H9 (cell line): Measurements from ENCODE around the gene HLA-DRB1. TPM values are rescaled to one million over a fixed set of nuclear protein-coding genes. Genes with fewer than 3 reads are reported as not detected.
"Not testable (repeated sequence)": the region's sequence is repeated elsewhere in the genome, so short reads cannot be mapped to it uniquely, and the experiment has no call there.

Experiments used
- DNase-seq: peaks from one replicate; pipeline ENCODE4 v3.0.0-alpha.2; 2017
- H2AFZ ChIP-seq: one replicate; pipeline ENCODE4 v1.6.1; 2013; ENCODE audit warnings: mild to moderate bottlenecking, low read length, control low read depth, moderate library complexity
- H2AK5ac ChIP-seq: 2 replicates; pipeline ENCODE4 v1.6.1; 2013; ENCODE audit warnings: low read length, control low read depth, mixed read lengths; ENCODE audit not compliant: insufficient read length
- H2BK120ac ChIP-seq: one replicate; pipeline ENCODE4 v1.6.1; 2013; ENCODE audit warnings: low read depth, mild to moderate bottlenecking, low read length, control low read depth, inconsistent platforms; ENCODE audit not compliant: poor library complexity, severe bottlenecking
- H2BK12ac ChIP-seq: 2 replicates; pipeline ENCODE4 v1.6.1; 2013; ENCODE audit warnings: low read length, control low read depth, mixed read lengths, low read depth; ENCODE audit not compliant: insufficient read length
- H2BK15ac ChIP-seq: 2 replicates; pipeline ENCODE4 v1.6.1; 2013; ENCODE audit warnings: low read depth, low read length, control low read depth
- H2BK20ac ChIP-seq: one replicate; pipeline ENCODE4 v1.6.1; 2013; ENCODE audit warnings: low read depth, mild to moderate bottlenecking, low read length, control low read depth, inconsistent platforms; ENCODE audit not compliant: poor library complexity, severe bottlenecking
- H2BK5ac ChIP-seq: 2 replicates; pipeline ENCODE4 v1.6.1; 2013; ENCODE audit warnings: low read length, control low read depth, mixed read lengths; ENCODE audit not compliant: insufficient read length
- H3K14ac ChIP-seq: 2 replicates; pipeline ENCODE4 v1.6.1; 2013; ENCODE audit warnings: low read length, control low read depth; ENCODE audit not compliant: insufficient read depth
- H3K18ac ChIP-seq: 2 replicates; pipeline ENCODE4 v1.6.1; 2013; ENCODE audit warnings: low read depth, mild to moderate bottlenecking, mixed read lengths, low read length, control low read depth; ENCODE audit not compliant: insufficient read length
- H3K23ac ChIP-seq: 2 replicates; pipeline ENCODE4 v1.6.1; 2013; ENCODE audit warnings: low read length, control low read depth, mixed read lengths, low read depth; ENCODE audit not compliant: insufficient read length
- H3K23me2 ChIP-seq: 2 replicates; pipeline ENCODE4 v1.6.1; 2013; ENCODE audit warnings: low read depth, mild to moderate bottlenecking, mixed read lengths, low read length, control low read depth; ENCODE audit not compliant: insufficient read length, poor library complexity, severe bottlenecking
- H3K27ac ChIP-seq: 2 replicates; pipeline ENCODE4 v1.5.1; 2013; ENCODE audit warnings: low read length, control low read depth, mixed read lengths, low read depth; ENCODE audit not compliant: insufficient read length
- H3K27me3 ChIP-seq: 2 replicates; pipeline ENCODE4 v1.6.1; 2013; ENCODE audit warnings: low read length, control low read depth, inconsistent platforms; ENCODE audit not compliant: insufficient read depth
- H3K4ac ChIP-seq: 2 replicates; pipeline ENCODE4 v1.6.1; 2013; ENCODE audit warnings: low read depth, mild to moderate bottlenecking, control low read depth, inconsistent platforms, low read length, moderate library complexity
- H3K4me1 ChIP-seq: 2 replicates; pipeline ENCODE4 v1.6.1; 2013; ENCODE audit warnings: low read length, control low read depth, inconsistent platforms; ENCODE audit not compliant: insufficient read depth
- H3K4me2 ChIP-seq: 2 replicates; pipeline ENCODE4 v1.6.1; 2013; ENCODE audit warnings: low read length, control low read depth, mixed read lengths; ENCODE audit not compliant: insufficient read length, insufficient read depth
- H3K56ac ChIP-seq: 2 replicates; pipeline ENCODE4 v1.6.1; 2013; ENCODE audit warnings: low read depth, mild to moderate bottlenecking, mixed read lengths, low read length, control low read depth; ENCODE audit not compliant: insufficient read length
- H3K79me1 ChIP-seq: 2 replicates; pipeline ENCODE4 v1.6.1; 2013; ENCODE audit warnings: low read depth, mild to moderate bottlenecking, moderate library complexity, low read length, control low read depth, inconsistent platforms; ENCODE audit not compliant: insufficient read depth, poor library complexity, severe bottlenecking
- H3K79me2 ChIP-seq: 2 replicates; pipeline ENCODE4 v1.6.1; 2013; ENCODE audit warnings: low read length, control low read depth, inconsistent platforms; ENCODE audit not compliant: insufficient read depth
- H3K9ac ChIP-seq: 2 replicates; pipeline ENCODE4 v1.6.1; 2013; ENCODE audit warnings: low read length, control low read depth, mixed read lengths; ENCODE audit not compliant: insufficient read length; ENCODE audit errors: extremely low read depth
- H3K9me3 ChIP-seq: one replicate; pipeline ENCODE4 v1.6.1; 2013; ENCODE audit warnings: low read depth, low read length, inconsistent platforms; ENCODE audit not compliant: control insufficient read depth
- H3T11ph ChIP-seq: one replicate; pipeline ENCODE4 v1.6.1; 2013; ENCODE audit warnings: mild to moderate bottlenecking, low read length, control low read depth, inconsistent platforms
- H4K20me1 ChIP-seq: one replicate; pipeline ENCODE4 v1.6.1; 2013; ENCODE audit not compliant: control insufficient read depth, insufficient read length, insufficient read depth
- H4K5ac ChIP-seq: 2 replicates; pipeline ENCODE4 v1.6.1; 2013; ENCODE audit warnings: low read depth, mild to moderate bottlenecking, mixed read lengths, low read length, control low read depth; ENCODE audit not compliant: insufficient read length
- H4K8ac ChIP-seq: replicated peaks from 2 replicates; pipeline ENCODE4 v1.6.1; 2013; ENCODE audit warnings: low read length, control low read depth, mixed read lengths, low read depth; ENCODE audit not compliant: insufficient read length
- H4K91ac ChIP-seq: 2 replicates; pipeline ENCODE4 v1.6.1; 2013; ENCODE audit warnings: low read depth, mild to moderate bottlenecking, moderate library complexity, mixed read lengths, low read length, control low read depth; ENCODE audit not compliant: insufficient read length
- H3K27ac Mint-ChIP-seq, 3 experiments: 2 replicates in 2 of 3; 3 replicates in 1 of 3; pipeline ENCODE4 v1.8.0; 2020 to 2021; ENCODE audit warnings: mixed read lengths in 3 of 3, mild to moderate bottlenecking in 1 of 3, moderate library complexity in 1 of 3
- H3K27me3 Mint-ChIP-seq: 2 replicates; pipeline ENCODE4 v1.8.0; 2021; ENCODE audit warnings: low read depth, mild to moderate bottlenecking, moderate library complexity, mixed read lengths
- H3K36me3 Mint-ChIP-seq, 3 experiments: 2 replicates in 2 of 3; 3 replicates in 1 of 3; pipeline ENCODE4 v1.8.0; 2020 to 2021; ENCODE audit warnings: low read depth in 3 of 3, mixed read lengths in 3 of 3; ENCODE audit not compliant: insufficient read depth in 1 of 3
- H3K4me1 Mint-ChIP-seq, 2 experiments: 2 replicates each; pipeline ENCODE4 v1.8.0; 2020; ENCODE audit warnings: mixed read lengths in 2 of 2
- H3K4me3 Mint-ChIP-seq, 2 experiments: 2 replicates in 1 of 2; 3 replicates in 1 of 2; pipeline ENCODE4 v1.8.0; 2020 to 2021; ENCODE audit warnings: mild to moderate bottlenecking in 2 of 2, mixed read lengths in 2 of 2, moderate library complexity in 1 of 2
- H3K9me3 Mint-ChIP-seq, 2 experiments: 2 replicates in 1 of 2; 3 replicates in 1 of 2; pipeline ENCODE4 v1.8.0; 2020; ENCODE audit warnings: mild to moderate bottlenecking in 2 of 2, mixed read lengths in 2 of 2, moderate library complexity in 1 of 2
- CTCF ChIP-seq: fragments of 200-600 bp; sonication (generic); conservative IDR thresholded peaks from 3 replicates; pipeline ENCODE4 v1.8.0; 2021; ENCODE audit warnings: antibody characterized with exemption, mild to moderate bottlenecking
- WGBS: extraction: QIAGEN DNeasy Blood & Tissue Kit; methylation state at CpG from one replicate; pipeline ENCODE4 v1.1.7; 2013; ENCODE audit warnings: missing lambda C conversion rate, low lambda C conversion rate, mixed read lengths; ENCODE audit not compliant: insufficient read length; ENCODE audit errors: extremely low coverage; 5-methylcytosine and 5-hydroxymethylcytosine counted together
- total RNA-seq: library from RNA; stranded (reverse); gene quantifications from 2 replicates; pipeline ENCODE4 v1.2.1, GENCODE V29; 2021

HLA-DRB1 gene
- total RNA-seq, 1 experiment from 2014 or later: 25.9 TPM

- no peak overlapping the region for H3K4ac ChIP-seq
- H2AK5ac ChIP-seq: no peak overlapping the region
- Mint-ChIP-seq H3K27me3 (peaks cover under 1% of the 10 kb centered on the region; the same call in 1 of the 2 replicates), H3K4me3 (no peak overlapping the region), H3K9me3 (no peaks in the 10 kb centered on the region), H3K27ac (peak overlapping the region in 2 of 3 experiments; percentile 55 to 61; a peak in 2 of 7 replicates), H3K4me1 (peaks cover 6% of the 10 kb centered on the region in 2 experiments), H3K36me3 (peaks cover 3 to 30% (median 14%) of the 10 kb centered on the region in 3 experiments)
- no peak overlapping the region for H3K9ac ChIP-seq
- H4K20me1 ChIP-seq: no peaks in the 10 kb centered on the region
- no peaks in the 10 kb centered on the region for H3K79me1 ChIP-seq
- H3K18ac ChIP-seq: no peak overlapping the region
- H3K27ac ChIP-seq: no peak overlapping the region
- no peak overlapping the region for H3K4me2 ChIP-seq
- H4K8ac ChIP-seq: no peak overlapping the region
- no peak overlapping the region for H4K5ac ChIP-seq
- H3K79me2 ChIP-seq: no peaks in the 10 kb centered on the region
- no peaks in the 10 kb centered on the region for H3K27me3 ChIP-seq
- no peak overlapping the region for H2BK20ac ChIP-seq
- no peak overlapping the region for H2BK15ac ChIP-seq
- no peak overlapping the region for H3K23ac ChIP-seq
- no peak overlapping the region for H2BK5ac ChIP-seq
- no peaks in the 10 kb centered on the region for H3K9me3 ChIP-seq
- no peak for DNase-seq
- no CpG with 5 or more reads among the region's 3 CpGs for WGBS
- no peak for TF ChIP-seq CTCF
- H2AFZ ChIP-seq: no peak overlapping the region
- peaks cover 7% of the 10 kb centered on the region for H3K23me2 ChIP-seq
- H2BK12ac ChIP-seq: no peak overlapping the region
- H3K56ac ChIP-seq: no peak overlapping the region
- no peak overlapping the region for H3K14ac ChIP-seq
- no peak overlapping the region for H3T11ph ChIP-seq
- H4K91ac ChIP-seq: no peak overlapping the region
- no peak overlapping the region for H2BK120ac ChIP-seq
- H3K4me1 ChIP-seq: peaks cover 2% of the 10 kb centered on the region; the same call in 1 of the 2 replicates
Measured at GRCh38 chr6:32578962-32579361, 10.7 kb downstream of the HLA-DRB1 start.

- not testable (repeated sequence) for H3K23me2 ChIP-seq, H3T11ph ChIP-seq, H4K5ac ChIP-seq, H3K79me2 ChIP-seq, H3K4me2 ChIP-seq, H3K56ac ChIP-seq, H4K20me1 ChIP-seq, H3K9ac ChIP-seq, H3K9me3 Mint-ChIP-seq, H3K27ac ChIP-seq, H4K91ac ChIP-seq, H4K8ac ChIP-seq, H3K4me1 Mint-ChIP-seq, H3K4me1 ChIP-seq, H2BK12ac ChIP-seq, H3K4me3 Mint-ChIP-seq, H3K23ac ChIP-seq, H3K14ac ChIP-seq, H2BK15ac ChIP-seq, H3K79me1 ChIP-seq, H3K18ac ChIP-seq, H3K27me3 Mint-ChIP-seq, H3K4ac ChIP-seq, H2AFZ ChIP-seq, H3K9me3 ChIP-seq, H2BK20ac ChIP-seq, H2BK120ac ChIP-seq, H3K27me3 ChIP-seq, H2AK5ac ChIP-seq, DNase-seq, H3K27ac Mint-ChIP-seq, H2BK5ac ChIP-seq
- H3K36me3 Mint-ChIP-seq: peaks cover 3 to 30% (median 14%) of the 10 kb centered on the region in 3 experiments
- no CpG with 5 or more reads among the region's 5 CpGs for WGBS
Measured at GRCh38 chr6:32577493-32577892, 12.2 kb downstream of the HLA-DRB1 start.
